ENCODE data around the gene AAMP.
A peak's percentile ranks its signal among the peaks of the same experiment; 100 is the strongest.

The AAMP gene

DNA sequence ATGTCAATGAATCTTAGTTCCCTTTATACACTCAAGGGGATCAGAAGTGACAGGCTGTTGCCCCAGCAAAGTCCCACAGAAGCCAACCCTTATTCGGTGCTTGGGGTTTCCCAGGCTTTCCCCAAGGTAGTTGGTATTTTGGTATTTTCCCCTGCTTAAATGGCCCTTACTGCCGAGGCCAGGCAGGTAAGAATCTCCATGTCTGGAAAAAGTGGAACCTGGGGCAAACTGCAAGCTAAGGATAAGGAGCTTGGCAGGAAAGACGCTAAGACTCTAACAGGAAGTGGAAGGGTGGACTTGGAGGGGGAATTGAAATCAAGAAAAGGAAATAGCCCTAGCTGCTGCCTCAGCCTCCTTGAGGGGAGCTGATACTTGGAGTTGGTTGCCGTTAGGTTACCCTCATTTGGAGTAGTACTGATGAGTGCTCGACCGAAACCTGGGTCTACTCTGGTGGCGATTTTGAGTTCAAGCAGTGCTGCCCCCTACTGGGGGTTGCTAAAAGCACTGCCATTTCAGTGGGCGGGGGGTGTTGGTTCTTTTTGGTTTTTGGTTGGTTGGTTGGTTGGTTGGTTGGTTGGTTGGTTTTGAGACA, 12.5 kb downstream of the AAMP start:
- no peak for DNase-seq

DNA sequence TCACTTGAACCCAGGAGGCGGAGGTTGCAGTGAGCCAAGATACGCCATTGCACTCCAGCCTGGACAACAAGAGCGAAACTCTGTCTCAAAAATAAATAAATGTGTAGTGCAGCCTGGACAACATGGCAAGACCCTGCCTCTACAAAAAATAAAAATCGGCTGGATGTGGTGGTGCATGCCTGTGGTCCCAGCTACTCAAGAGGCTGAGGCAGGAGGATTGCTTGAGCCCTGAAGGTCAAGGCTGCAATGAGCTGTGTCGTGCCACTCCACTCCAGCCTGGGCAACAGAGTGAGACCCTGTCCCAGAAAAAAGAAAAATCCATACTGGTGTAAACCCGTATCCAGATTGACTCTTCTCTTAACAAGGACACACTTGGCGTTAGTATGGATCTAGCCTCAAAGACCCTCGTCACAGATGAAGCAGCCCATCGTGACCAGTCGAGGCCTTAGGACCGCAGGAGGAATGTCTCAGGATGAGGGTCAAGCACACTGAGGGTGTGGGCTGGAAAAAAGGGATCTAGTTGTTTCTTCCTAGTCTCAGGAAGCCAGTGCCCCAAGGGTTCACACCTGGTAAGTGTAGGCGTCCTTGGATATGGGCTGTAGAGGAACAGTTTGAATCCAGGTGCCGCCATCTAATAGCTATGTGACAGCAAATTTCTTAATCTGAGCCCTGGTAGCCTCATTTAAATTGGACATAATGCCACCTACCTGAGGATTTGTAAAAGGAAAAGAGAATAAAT, 13.2 kb downstream of the AAMP start:
- no peak for DNase-seq

DNA sequence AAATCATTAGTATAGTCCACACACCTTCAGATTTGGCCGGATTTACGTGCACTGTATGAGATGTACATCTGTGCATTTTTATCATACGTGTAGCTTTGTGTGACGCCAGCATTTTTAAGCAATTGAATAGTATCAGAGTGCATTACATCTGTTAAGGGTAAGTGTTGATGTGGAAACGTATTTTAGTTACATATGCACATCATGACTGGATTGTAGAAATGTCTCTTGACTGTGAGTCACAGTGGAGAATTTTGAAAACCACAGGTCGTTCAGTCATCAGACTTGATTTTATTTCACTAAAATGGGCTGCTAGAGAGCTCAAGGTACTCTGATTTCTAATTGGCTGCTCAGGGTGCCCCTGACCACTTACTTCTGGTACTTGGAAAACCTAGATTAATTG, 14.5 kb downstream of the AAMP start:
- no peak for DNase-seq

DNA sequence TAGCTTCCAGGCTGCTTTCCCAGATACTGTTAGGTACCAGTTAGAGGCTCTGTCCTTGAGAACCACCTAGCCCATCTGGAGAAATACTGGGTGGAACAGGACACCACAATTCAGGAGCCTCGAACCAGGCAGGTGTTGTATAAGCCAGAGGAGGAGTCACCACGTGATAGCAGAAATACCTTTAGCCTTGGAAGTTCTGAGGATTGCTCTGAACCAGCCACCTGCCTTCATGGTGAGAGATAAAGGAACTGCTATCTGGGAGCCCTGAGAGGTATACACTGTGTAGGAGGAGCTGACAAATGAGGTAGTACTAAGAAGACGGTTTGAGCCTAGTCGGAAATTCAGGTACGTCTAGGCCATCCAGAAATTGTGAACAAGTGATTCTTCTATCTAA, 16.7 kb downstream of the AAMP start:
- DNase-seq: no peak

DNA sequence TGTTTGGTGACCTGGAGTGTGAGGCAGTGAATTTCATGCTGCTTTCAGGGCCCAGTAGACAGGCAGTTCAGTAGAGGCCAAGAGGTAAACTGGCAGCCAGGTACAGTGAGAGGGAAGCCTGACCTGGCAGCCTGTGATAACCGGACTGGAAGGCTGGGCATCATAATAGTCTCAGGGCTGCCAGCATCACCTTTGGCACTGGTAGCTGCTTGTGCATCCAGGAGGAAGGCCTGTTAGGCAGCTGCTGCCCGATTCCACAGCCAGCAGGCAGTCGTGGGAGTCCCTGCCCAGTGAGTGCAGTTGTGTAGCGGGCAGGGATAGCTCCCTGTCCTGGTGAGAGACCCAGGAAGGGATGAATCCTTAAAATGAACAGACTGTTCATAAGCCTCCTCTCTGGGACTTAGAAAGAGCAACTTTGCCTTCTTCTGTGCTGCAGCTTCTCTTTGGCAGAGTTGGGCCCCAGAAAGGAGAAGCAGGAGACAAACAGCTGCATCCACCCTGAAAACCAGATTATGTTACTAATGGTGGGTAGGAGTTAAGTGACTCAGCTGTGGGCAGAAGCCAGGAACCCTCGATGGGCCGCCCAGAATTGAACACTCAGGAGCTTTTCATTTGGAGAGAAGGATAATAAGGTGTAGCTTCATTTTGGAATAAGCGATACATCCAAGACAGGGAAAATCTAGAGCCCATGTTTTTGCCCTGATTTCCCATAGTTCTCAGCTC, 17.3 kb downstream of the AAMP start:
- no peak for DNase-seq

DNA sequence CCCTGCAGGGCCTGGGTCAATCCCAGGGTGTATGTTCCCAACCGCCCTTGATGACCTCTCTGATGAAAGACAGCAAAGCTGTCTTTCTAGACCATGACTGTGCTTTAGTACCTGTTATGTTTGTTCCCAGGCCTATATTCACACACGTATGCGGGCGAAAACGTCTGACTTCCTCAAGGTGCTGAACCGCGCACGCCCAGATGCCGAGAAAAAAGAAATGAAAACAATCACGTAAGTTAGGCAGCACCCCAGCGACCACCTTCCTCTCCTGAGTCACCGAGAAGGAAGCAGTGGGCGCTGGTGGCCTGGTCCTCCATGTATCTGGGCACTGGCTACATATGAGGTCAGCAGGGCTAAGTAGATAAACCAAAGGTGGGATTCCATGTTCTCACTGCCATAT, 20.2 kb downstream of the AAMP start:
- no peak for DNase-seq

DNA sequence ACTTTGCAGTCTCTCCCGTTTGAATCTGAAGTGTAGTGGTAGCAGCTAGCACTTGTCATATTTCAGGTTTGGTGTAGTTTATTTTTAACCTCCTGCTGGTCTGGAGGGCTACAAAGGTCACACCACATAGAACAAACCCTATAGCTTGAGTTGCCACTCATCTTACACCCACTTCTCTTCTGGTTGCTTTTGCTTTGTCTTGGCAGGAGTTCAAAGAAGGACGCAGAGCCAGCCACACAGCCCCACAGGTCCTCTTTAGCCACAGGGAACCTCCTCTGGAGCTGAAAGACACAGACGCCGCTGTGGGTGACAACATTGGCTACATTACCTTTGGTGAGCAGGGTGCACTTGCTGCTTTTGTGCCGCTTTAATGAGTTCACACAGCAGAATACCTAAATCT, 24.7 kb downstream of the AAMP start:
- no peak for DNase-seq

DNA sequence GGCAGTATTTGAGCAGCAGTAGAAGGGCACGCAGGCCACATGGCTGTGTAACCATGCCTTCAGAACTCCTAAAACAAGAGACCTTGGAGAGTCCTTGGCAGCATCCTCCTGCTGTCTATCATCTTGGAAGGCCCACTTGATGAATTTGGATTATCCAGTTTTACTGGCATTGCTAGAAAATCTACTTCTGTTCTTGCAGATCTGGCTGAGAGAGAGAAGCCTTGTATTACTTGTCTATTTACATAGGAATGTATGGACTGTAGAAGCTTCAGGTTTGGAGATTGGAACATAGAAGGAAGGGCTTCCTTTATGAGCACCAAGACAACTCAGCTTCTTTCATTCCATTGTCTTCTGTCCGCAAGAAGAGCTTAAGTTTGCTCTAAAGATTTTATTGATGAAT, 25.3 kb downstream of the AAMP start:
- DNase-seq: no peak

DNA sequence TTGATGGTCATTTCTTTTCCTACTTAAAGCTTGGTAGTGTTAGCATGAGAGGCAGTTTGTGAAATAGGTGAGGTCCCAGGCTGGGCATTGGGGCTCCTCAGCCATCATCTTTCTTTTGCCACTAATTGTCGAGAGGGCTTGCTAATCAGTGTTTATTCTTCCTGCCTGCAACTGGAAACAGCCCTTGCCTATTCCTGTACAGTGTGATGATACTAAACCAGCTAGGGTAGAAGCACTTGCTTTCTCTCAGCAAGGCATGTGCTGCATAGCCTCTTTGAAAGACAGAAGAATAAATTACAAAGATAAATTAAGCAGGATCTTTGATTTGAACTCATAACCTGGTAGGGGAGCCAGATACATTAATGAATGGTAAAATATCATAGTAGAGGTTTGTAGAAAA, 25.7 kb downstream of the AAMP start:
- DNase-seq: no peak

DNA sequence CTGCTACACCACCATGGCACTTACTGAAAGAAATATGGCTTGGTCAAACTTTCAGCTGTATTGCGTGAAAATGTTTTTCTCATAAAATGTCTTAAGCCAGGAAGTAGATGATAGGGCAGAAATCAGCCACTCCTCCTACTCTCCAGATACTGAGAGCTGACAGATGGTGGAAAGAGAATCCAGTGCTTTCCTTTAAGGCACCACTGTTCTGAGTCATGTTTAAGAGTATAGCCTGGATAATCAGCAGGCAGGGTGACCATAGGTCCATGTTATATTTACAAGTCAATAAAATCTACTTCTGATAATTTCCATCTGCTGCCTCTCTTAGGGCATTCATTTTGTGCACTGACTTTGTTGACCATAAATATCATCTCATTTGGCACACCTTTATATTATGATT, 31.1 kb downstream of the AAMP start:
- DNase-seq: no peak

DNA sequence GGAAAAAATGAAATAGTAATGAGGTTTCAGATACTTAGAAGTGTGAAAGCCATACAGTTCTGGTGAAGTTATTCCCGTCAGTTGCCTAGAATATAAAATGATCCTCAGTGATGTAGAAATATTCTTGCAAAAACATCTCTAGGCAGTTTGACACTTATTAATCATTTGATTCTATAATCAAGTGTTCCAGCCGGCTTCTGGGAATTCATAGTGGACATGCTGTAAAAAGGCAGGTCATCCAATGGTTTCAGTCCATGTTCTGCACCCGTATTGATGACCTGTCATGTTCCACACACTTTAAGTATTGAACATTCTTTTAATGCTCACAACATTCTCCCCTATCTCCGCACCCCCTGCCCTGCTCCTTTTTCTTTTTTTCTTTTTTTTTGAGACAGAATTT, 33.1 kb downstream of the AAMP start:
- DNase-seq: no peak

DNA sequence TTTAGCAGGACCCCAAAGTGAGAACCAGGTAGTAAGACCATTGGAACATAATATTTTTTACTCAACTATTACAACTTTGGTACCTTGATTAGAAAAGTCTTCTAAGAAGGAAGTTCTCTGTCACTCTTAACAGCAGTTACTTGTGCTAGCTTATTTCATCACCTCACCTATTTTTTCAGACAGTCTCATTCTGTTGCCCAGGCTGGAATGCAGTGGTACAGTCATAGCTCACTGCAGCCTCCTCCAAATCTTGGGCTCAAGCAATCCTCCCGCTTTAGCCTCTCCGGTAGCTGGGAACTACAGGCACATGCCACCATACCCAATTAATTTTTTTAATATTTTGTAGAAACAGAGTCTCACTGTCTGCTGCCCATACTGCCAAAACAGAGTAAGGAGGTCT, 34.9 kb downstream of the AAMP start:
- DNase-seq: no peak

DNA sequence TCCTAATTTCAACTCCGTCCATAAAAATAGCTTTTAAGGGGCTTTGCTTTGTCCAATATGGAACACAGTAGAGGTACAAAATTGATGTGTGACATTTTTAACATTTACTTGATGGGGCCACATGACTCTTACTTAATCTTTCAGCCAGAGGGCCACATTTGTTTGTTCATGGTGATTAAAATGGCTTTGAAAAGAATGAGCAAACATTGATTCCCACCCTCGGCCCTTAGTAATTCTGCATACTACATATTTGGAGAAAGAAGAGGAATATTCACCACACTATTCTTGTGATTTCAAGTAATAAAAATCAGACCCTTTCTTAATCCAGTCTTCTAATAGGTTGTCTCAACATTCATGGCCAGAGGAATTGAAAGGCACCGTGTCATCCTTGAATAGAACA, 35.4 kb downstream of the AAMP start:
- no peak for DNase-seq

DNA sequence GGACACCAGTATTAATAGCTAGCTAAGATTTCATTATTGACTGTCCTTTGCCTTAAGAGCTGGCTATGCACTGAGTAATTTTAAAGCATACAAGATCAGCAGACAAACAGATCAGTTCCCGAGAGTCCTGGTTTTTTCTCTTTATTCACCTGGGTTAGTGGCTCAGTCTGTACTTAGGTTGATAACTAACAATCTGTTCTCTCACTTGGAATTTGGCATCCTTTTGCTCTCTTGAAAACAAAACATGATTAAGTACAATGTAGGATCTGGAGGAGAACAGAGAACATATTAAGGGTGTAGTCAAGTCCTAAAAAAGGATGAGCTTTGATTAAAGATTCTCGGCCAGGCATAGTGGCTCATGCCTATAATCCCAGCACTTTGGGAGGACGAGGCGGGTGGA, 36.4 kb downstream of the AAMP start:
- no peak for DNase-seq

DNA sequence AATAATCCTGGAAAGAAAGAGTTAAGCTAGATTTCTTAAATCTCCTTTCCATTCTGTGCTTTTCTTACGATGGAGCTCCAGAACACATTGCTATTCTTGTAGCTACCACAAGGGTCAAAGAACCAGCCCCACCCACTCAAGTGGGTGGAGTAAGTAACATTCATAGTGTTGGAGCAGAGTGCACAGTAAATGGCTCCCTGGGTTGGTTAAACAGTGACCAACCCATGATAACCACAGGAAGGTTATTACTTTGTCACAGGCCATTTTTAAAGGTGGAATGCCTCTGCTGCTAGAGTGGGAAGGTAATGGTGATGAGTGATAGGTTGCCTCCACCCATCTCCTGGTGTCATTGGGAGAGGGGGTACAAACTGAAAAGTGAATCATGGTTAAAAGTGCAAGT, 39.1 kb downstream of the AAMP start:
- peak; percentile 74 for DNase-seq

DNA sequence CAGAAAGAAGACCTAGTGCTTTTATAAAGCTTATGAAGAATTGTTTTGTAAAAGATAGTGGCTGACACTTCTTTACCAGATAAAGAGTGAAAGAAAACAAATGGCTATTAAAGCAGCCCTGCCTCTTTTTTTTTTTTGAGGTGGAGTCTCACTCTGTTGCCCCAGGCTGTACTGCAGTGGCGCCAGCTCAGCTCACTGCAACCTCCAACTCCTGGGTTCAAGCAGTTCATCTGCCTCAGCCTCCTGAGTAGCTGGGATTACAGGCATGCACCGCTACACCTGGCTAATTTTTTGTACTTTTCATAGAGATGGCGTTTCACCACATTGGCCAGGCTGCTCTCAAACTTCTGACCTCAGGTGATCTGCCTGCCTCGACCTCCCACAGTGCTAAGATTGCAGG, 40.1 kb downstream of the AAMP start:
- no peak for DNase-seq

DNA sequence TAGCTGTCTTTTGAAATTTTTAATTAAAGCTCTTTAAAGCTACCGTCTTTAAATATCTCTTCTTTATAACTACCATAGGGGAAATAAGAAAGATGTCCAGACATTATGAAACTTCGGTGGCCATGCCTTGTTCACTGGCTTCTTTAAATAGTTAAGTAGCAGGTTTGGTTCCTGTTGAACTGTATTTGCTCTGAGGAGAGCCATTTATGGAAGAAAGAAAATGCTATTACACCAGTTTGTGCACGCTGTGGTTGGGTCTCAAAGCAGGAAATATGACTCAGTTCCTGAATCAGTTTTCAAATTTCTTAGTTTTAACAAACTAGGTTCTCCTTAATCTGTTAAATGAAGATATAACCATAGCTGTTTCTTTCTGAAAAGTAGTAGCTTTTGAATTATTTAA, 40.7 kb downstream of the AAMP start:
- DNase-seq: peak; percentile 51

DNA sequence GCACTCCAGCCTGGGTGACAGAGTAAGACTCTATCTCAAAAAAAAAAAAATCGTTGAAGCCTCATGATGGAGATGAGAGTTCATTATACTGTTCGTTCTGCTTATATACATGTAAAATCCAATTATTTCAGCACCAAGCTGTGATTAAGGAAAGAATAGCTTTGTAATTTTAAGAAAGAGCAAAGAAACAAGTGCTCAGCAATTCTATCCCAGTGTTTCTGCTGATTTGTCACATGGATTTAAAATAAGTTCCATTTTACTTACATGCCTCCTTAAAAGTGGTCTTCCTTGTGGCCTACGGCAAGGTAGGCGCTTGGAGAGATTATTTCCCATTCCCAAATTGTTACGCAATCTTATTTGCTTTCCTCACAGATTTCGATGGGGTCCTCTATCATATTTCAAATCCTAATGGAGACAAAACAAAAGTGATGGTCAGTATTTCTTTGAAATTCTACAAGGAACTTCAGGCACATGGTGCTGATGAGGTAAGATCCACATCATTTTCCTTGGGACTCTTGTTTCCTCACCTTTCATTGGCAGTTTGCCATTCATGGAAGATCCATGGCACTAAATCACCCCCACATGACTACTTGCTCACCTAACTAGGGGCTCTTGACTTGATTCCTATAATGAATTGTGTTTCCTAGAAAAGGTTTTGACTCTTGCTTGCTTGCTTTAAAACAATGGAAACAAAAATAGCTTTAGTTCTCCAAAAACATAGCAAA, 41.4 kb downstream of the AAMP start:
- no peak for DNase-seq

DNA sequence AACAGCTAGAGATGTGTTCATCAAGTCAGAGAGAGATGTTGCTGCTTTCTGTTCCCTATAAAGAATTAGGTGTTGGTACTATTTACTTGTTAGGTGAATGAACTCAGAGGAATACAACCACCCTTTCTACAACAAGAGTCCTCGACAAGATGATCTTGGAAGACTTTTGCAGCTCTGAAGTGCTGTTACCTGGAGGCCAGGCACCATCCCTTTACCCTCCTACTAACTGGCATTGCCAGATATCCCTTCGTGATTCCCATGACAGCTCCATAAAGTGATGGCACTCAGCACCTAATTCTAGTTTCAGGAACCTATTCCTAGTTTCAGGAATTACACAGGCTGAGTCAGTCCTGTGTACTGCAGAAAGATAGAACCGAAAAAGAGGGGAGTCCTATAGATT, 43.0 kb downstream of the AAMP start:
- no peak for DNase-seq

DNA sequence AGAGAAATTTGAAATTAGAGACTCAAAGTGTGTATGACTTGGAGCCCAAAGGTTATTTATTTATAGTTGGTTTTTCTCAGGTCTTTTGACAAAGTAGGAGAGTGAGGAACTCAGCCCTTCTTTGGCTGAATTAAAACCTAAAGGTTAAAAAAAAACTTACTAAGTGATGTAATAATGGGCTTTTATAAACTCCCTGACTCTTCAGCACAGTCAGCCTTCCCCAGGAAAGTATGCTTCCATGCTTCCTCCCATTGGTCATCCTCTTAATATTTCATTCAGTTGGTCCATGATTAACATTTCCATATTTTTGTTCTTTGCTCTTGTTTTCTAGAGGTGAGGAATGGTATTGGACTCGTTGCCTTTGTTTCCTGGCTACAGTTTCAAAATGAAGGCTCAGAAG, 45.8 kb downstream of the AAMP start:
- DNase-seq: no peak

DNA sequence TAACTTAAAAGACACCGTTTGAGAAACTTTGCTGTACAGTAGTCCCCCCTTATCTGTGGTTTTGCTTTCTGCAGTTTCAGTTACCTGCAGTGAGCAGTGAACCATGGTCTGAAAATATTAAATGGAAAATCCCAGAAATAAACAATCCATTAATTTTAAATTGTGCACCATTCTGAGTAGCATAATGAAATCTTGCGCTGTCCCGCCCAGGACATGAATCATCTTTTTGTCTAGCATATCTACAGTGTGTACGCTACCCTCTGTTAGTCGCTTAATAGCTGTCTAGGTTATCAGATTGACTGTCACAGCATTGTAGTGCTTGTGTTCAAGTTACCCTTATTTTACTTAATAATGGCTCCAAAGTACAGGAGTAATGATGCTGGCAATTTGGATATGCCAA, 46.9 kb downstream of the AAMP start:
- no peak for DNase-seq

DNA sequence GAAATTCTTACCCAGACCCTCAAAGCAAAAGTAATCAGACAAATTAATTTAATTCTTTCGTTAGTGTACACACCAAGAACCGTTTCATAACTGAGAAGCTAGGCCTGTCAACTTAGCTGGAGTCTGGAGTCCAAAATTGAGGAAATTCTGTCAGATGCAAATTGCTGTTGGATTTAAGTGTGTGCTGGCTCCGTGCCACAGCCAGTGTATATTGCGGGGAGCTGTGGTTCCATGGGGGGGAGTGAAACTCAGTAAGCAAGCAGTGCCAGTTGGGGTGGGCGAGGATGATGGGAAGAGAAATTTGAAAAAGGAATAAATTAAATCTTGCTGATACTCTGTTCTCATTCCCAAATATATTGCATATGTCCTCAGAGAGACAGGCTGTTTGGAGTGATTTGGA, 48.9 kb downstream of the AAMP start:
- no peak for DNase-seq

DNA sequence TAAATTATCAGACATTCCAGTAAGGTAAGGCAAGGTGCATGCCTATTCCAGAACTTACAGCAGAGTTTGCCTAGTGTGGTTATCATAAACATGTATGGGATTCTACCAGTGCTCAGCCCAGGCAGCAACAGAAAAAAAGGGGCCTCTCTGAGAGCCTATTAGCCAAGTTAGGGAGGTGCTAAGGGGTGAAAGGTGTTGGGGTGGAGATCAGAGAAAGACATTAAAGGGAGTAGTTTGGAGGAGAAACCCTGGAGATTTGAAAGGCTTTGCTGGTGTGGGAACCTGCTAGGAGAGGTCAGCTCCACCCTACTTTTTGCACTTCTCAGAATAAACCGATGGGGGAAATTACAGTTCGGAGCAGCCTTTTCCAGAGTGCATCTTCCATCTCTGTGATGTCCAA, 50.0 kb downstream of the AAMP start:
- no peak for DNase-seq

Data from kidney glomerular epithelial cell (primary cell).